ENCODE measurements around the gene FPR2. TPM values are rescaled to one million over a fixed set of nuclear protein-coding genes. Genes with fewer than 3 reads are reported as not detected.

The FPR2 gene
- total RNA-seq, 1 donor from 2014 or later = 0.21 TPM

DNA sequence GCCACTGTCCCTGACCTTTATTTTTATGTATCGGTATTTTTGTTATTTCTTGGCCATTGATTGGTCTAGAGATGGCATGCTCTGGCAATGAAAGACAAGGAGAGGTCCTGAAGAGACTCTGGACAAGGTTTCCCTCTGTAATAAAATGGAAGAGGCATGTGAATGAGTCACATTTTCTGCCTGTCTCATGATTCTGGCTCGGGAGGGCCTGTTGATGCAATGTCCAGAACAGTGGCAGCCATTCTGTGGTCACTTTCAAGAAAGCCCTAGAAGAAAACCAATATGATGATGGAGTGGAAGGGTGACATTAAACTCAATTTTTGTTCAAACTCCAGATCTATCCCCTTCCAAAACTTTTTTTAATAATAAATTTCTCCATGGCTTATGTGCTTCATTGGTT lies 32.0 kb downstream of the FPR2 start:
- no peak overlapping the region for H3K4me3 ChIP-seq
- H3K36me3 ChIP-seq = no peaks in the 10 kb centered on the region
- intact Hi-C loops (cut with DNase I) = no loop called here
- H3K27me3 ChIP-seq = no peaks in the 10 kb centered on the region
- TF ChIP-seq, protein P1, sequence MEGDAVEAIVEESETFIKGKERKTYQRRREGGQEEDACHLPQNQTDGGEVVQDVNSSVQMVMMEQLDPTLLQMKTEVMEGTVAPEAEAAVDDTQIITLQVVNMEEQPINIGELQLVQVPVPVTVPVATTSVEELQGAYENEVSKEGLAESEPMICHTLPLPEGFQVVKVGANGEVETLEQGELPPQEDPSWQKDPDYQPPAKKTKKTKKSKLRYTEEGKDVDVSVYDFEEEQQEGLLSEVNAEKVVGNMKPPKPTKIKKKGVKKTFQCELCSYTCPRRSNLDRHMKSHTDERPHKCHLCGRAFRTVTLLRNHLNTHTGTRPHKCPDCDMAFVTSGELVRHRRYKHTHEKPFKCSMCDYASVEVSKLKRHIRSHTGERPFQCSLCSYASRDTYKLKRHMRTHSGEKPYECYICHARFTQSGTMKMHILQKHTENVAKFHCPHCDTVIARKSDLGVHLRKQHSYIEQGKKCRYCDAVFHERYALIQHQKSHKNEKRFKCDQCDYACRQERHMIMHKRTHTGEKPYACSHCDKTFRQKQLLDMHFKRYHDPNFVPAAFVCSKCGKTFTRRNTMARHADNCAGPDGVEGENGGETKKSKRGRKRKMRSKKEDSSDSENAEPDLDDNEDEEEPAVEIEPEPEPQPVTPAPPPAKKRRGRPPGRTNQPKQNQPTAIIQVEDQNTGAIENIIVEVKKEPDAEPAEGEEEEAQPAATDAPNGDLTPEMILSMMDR (IDR thresholded peaks at IDR 0.05) = no peak
- no peak for DNase-seq (ENCODE audit: low spot score in 2 of 2)
- H3K27ac ChIP-seq = no peak overlapping the region
- no peaks in the 10 kb centered on the region for H3K9me3 ChIP-seq
- H3K4me1 ChIP-seq = no peaks in the 10 kb centered on the region

DNA sequence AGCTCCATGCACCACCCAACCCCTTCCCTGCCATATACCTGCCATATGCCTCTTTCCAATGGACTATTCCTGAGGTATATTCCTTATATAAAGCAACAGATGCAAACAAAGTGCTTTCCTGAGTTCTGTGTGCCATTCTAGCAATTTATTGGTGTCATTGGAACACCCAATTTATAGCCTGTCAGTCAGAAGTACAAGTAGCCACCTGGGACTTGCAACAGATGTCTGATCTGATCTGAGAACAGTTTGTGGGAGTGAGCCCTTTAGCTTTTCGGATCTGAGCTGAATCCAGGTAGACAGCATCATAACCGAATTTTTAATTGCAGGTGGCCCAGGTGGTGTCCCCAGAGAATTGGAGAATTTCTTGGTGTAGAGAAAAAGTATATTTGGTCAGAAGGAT lies 33.0 kb downstream of the FPR2 start:
- H3K4me3 ChIP-seq = no peak overlapping the region
- no peaks in the 10 kb centered on the region for H3K27me3 ChIP-seq
- TF ChIP-seq, protein P1 (IDR thresholded peaks at IDR 0.05) = no peak
- intact Hi-C loops (cut with DNase I) = no loop called here
- H3K4me1 ChIP-seq = no peaks in the 10 kb centered on the region
- H3K36me3 ChIP-seq = no peaks in the 10 kb centered on the region
- no peak overlapping the region for H3K27ac ChIP-seq
- H3K9me3 ChIP-seq = no peaks in the 10 kb centered on the region
- DNase-seq (ENCODE audit: low spot score in 2 of 2) = no peak

DNA sequence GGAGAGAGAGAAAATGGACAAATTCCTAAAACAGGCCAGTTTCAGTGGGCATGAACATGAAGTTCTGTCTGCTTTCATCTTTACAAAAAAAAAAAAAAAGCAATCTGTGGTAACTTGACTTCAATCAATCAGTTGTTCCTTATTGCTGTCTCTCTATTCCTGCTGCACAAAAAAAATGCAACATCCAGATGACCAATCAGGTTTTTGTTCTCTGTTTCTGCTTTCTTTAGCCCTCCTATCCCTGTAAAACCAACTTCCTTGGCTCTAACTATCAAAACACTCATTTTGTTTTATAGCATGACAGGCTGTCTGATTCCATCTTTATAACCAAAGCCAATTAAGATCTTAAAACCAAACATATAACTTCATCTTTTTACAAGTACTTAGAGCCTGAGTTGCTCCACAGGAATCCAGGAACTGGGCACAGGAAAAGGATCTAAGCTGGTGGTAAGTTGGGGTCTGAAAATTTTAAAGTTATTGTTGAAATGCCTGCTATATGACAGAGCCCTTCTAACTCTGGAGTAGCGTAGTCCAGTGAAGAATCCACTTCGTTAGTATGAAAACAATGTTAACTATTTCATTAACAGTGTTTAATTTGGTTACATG lies 34.0 kb downstream of the FPR2 start, which contains the start of gene FPR3:
TSS of gene FPR3 (plus strand) at position 273 of the 606 bp plus-strand sequence. CDS start 28,592 bp downstream, outside the sequence.
- Histone ChIP-seq H3K27me3 (no peaks in the 10 kb centered on the region), H3K9me3 (no peaks in the 10 kb centered on the region), H3K36me3 (no peaks in the 10 kb centered on the region), H3K4me1 (peaks cover 0 to 5% of the 10 kb centered on the region in 2 donors), H3K4me3 (no peak within 1 kb of the TSS), H3K27ac (peak within 1 kb of the TSS in 1 of 2 donors; percentile 3)
- TF ChIP-seq, protein P1 (IDR thresholded peaks at IDR 0.05) = no peak
- intact Hi-C loops (cut with DNase I) = no loop called here
- no peak for DNase-seq (ENCODE audit: low spot score in 2 of 2)

- H3K4me3 ChIP-seq = peak overlapping the region in 1 of 2 donors; percentile 44
- intact Hi-C loops (cut with DNase I) = no loop called here
Observed at GRCh38 chr19:51796195-51796679, 35.3 kb downstream of the FPR2 start.

GRCh38 chr19:51797480-51797879 lies 36.5 kb downstream of the FPR2 start:
- Histone ChIP-seq H3K9me3 (no peaks in the 10 kb centered on the region), H3K4me1 (peaks cover 0 to 7% of the 10 kb centered on the region in 2 donors), H3K4me3 (no peak overlapping the region), H3K27ac (no peak overlapping the region), H3K27me3 (no peaks in the 10 kb centered on the region), H3K36me3 (no peaks in the 10 kb centered on the region)
- no peak for DNase-seq (ENCODE audit: low spot score in 2 of 2)
- TF ChIP-seq, protein P1 (IDR thresholded peaks at IDR 0.05) = no peak
- intact Hi-C loops (cut with DNase I) = no loop called here

More at GRCh38 chr19:51796195-51796679, 35.3 kb downstream of the FPR2 start:
- Histone ChIP-seq H3K27me3 (no peaks in the 10 kb centered on the region), H3K4me1 (peaks cover 0 to 7% of the 10 kb centered on the region in 2 donors), H3K9me3 (no peaks in the 10 kb centered on the region), H3K36me3 (no peaks in the 10 kb centered on the region), H3K27ac (no peak overlapping the region)
- no peak for DNase-seq (ENCODE audit: low spot score in 2 of 2)
- TF ChIP-seq, protein P1 (IDR thresholded peaks at IDR 0.05) = no peak
